8988T (cell line): ENCODE results near the gene PRR33.
"Not testable (repeated sequence)": the region's sequence is repeated elsewhere in the genome, so short reads cannot be mapped to it uniquely, and the experiment has no call there.

ENCODE experiments used
- DNase-seq: peaks from one replicate; pipeline ENCODE4 v3.0.0; 2011

PRR33 gene

GRCh38 chr11:1874441-1875092 is 17.1 kb downstream of the PRR33 start:
- not testable (repeated sequence) for DNase-seq

GRCh38 chr11:1873813-1874150 is 17.9 kb downstream of the PRR33 start:
- DNase-seq = not testable (repeated sequence)

- no peak for DNase-seq
Observed at GRCh38 chr11:1873048-1873812, 18.5 kb downstream of the PRR33 start.

GRCh38 chr11:1872267-1872985 is 19.3 kb downstream of the PRR33 start:
- no peak for DNase-seq

DNA sequence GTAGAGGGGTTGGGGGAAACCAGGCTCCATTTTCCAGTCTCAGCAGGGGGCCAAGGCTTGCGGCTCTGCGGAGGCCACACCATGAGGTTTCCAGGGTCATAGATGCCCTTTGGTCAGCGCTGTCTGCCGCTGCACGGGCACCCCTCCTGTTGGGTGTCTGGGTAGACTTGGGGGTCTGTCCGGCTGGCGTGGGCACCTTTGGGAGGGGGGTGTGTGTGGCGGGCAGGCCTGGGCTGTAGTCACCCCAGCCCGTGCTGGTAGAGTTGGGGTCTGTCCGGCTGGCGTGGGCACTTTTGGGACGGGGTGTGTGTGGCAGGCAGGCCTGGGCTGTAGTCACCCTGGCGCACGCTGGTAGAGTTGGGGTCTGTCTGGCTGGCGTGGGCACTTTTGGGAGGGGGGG is 20.2 kb downstream of the PRR33 start:
- DNase-seq = no peak

DNA sequence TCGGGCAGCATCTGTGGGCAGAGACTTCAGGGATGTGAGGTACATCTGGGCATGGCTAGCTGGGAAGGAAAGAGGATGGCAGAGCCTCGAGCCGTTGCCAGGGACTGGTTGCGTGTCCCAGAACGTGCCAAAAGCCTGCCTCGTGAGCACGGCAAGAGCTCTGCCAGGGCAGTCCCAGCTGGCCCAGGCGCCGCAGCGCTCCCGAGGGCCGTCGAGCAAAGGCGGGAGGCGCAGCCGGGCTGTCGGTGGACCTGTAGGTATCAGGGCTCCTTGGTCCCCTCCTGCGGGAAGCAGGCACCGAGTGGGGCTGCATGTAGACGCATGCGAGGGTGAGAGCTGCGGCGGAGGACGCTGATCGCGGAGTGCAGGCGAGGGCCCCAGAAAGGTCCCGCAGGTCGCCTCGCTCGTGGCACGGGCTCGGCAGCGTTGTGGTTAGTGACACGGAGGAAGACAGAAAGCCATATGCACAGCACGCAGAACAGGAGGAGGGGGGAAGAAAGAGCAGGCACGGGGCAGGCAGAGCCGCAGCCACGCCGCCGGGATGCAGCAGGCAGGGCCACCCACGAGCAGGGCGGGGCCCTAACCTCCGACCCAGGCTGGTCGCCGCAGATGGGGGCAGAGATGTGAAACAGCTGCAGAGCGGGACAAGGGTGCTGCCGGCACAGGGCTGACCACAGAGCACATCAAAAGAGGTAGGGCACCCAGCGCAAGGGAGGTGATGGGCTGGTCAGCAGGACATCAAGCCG is 20.8 kb downstream of the PRR33 start:
- DNase-seq = no peak

DNA sequence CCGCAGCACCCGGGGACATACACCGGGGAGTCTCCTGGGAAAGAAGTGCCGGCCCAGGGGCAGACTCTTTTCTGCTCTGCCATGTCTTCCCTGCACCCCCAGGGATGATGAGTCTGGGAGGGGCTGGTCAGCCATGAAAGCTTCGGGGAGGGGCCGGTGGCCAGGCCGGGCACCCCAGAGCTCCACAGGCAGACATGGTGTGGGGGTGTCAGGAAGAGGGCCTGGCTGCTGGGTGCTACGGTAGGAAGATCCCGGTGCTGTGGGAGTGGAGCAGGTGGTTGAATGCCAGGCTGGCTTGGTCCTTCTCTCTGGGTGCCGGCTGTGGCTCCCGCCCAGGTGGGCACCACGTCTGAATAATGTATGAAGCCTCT is 21.4 kb downstream of the PRR33 start:
- DNase-seq = no peak

- peak; percentile 94 for DNase-seq
Observed at GRCh38 chr11:1869427-1870325, 22.0 kb downstream of the PRR33 start.

- DNase-seq = no peak
Observed at GRCh38 chr11:1868636-1869291, 22.9 kb downstream of the PRR33 start.

DNA sequence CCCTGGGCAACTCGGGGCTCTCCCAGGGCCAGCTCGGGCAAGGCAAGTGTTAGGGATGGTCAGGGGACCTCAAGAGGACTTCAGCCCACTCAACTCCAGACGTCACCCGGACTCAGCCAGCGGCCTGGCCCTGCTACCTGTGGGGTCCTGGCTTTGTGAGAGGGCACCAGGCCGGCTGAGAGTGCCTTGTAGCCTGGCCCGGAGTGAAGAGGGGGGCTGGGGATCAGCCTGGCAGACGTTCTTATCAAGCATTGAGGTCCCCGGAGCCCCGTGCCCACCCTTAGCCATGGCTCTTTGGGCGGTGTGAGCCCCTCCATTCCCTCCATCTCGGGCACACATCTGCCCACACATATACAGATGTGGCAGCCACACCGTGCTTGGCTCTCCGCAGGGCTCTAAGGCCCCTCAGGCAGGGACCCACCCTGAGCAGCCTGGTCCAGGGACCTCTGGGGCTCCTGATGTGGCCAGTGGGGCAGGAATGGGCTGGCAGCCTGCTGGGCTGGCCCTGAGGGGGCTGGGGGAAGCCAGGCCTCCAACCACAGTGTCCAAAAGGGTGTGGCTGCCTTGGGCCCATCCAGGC is 23.5 kb downstream of the PRR33 start:
- DNase-seq = no peak

DNA sequence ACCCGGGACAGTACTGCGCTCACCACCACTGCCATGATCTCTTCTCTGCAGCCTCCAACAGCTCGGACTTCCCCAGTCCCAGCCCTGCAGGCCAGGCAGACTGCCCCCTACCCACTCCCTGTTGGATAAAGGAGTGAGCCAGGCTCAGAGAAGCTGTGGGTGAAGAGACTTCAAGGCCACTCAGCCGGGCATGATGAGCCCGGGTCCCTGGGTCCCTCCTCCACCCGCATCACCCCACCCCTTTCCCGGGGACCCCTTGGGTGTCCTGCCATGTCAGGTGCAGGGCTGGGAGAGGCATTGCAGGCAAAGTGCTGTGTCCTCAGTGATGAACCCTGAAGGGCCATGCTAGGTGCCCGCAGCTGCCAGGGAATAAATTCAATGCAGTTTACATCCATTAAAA is 24.3 kb downstream of the PRR33 start:
- no peak for DNase-seq

DNA sequence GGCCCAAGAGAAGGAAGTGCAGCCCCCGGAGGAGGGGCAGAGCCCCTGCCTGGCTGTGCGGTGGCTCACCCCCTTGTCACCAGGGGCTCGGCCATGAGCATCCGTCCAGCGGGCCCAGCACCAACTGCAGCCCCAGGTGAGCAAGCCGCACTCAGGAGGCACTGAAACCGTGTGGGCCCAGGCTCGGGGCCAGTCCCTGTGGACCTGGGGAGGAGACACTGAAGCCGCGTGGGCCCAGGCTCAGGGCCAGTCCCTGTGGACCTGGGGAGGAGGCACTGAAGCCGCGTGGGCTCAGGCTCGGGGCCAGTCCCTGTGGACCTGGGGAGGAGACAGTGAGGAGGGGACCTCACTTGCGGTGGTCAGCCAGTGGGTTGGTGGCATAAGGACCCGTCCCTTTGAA is 24.9 kb downstream of the PRR33 start:
- DNase-seq = no peak

- no peak for DNase-seq
Observed at GRCh38 chr11:1866226-1866625, 25.5 kb downstream of the PRR33 start.

DNA sequence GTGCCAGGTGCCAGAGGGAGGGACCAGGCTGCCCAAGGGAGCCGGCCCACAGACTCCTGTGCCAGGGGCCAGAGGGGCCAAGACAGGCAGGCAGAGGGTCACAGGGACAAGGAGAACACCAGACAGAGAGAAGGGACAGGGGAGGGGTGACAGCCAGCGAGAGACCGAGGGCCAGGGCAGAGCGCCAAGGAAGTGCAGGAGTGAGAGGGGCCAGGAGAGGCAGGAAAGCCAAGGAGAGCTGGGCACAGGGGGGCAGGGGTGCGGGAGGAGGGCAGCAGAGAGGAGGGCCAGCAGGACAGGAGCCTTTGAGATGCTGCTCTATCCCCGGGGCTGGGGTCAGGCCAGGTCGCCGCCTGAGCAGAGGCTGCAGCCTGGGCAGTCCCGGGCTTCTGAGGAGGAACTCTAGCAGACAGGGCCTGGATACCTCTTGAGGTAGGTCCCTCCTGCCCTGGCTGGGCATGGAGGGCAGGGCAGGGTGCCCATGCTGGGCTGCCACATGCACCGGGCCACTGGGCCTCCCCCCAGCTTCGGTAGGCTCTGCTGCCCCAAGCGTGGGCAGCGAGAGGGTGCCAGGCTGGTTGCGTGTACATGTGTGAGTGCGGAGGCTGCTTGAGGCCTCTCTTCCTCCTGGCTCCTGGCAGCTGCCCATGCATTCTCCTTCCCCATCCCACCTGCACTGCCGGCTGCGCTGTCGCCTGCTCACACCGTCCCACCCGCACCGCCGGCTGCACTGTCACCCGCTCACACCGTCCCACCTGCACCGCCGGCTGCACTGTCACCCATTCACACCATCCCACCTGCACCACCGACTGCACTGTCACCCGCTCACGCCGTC is 26.6 kb downstream of the PRR33 start:
- DNase-seq = no peak

GRCh38 chr11:1864231-1864630 is 27.5 kb downstream of the PRR33 start:
- DNase-seq = no peak

- peak; percentile 90 for DNase-seq
Observed at GRCh38 chr11:1863352-1864216, 28.1 kb downstream of the PRR33 start.

GRCh38 chr11:1862588-1863351 is 28.9 kb downstream of the PRR33 start:
- DNase-seq = no peak
